ENCODE measurements around the gene SLC2A9. TPM values are rescaled to one million over a fixed set of nuclear protein-coding genes. Genes with fewer than 3 reads are reported as not detected.

Gene SLC2A9
- total RNA-seq, 1 donor from 2014 or later = 7.1 TPM

GRCh38 chr4:9962611-9963314 lies 58.5 kb downstream of the SLC2A9 start:
- DNase-seq = no peak

- DNase-seq = no peak
Observed at GRCh38 chr4:9954468-9954867, 66.8 kb downstream of the SLC2A9 start.

DNA sequence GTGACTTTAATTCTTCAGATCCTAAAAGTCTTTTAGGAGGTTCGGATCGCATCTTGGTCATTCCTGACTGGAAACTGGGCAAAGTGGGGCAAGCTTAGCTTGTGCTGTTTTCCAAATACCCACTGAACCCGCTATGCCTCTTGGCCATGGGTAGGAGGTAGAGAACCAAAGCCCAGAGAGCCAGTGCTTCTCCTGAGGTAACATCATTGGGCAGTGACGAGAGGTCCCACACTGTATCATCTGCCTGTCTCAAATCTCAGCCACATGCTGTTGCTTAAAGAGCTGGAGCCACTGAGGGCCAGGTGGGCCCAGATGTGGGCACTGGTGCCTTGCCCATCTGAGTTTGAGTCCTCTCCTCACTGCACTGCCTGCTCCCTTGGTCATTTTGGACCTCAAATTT lies 68.2 kb downstream of the SLC2A9 start:
- DNase-seq = no peak

- DNase-seq = no peak
Observed at GRCh38 chr4:9952415-9952950, 68.8 kb downstream of the SLC2A9 start.

GRCh38 chr4:9949573-9949972 lies 71.7 kb downstream of the SLC2A9 start:
- no peak for DNase-seq

DNA sequence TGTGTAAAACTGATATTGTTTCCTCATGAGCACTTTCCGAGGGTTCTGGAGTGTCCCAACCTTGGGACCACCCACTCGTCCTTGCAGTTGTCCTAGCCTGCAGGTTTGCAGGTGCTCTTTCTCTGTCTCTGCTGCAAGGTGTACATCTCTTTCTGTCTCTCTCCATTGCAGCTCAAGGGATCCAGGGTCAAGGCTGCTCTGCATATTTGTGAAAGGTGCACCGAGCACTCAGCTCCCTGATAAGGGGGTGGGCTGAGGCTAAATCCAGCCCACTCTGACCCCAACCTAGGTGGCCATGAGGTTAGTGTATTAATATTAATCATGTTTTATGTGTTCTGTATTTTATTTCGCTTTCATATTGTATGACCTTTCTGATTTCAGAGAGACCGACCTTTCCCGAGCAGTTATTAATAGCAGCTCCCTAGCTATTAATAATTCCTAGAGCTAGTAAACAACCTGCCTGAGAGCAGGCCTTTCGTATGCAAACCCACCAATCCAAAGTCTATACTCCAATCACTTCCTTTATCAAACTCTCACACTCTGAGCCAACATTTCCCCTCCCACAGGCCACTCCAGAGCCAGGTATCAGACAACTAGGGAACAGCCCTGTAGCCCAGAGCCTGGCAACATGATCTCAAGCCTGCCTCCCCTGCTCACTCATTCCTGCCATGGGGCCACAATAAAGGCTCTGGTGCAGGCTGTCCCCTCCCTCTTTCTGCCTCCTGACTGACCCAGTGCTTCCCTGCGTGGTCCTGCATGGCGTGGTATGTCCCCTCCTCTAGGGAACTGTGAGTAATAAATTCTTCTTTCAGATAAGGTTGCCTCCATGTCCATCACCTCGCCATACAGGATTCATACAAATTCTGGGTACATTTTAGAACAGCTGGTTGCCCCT lies 73.9 kb downstream of the SLC2A9 start:
- DNase-seq = no peak

- DNase-seq = no peak
Observed at GRCh38 chr4:9946170-9946569, 75.1 kb downstream of the SLC2A9 start.

GRCh38 chr4:9944431-9945425 lies 76.6 kb downstream of the SLC2A9 start:
- no peak for DNase-seq

DNA sequence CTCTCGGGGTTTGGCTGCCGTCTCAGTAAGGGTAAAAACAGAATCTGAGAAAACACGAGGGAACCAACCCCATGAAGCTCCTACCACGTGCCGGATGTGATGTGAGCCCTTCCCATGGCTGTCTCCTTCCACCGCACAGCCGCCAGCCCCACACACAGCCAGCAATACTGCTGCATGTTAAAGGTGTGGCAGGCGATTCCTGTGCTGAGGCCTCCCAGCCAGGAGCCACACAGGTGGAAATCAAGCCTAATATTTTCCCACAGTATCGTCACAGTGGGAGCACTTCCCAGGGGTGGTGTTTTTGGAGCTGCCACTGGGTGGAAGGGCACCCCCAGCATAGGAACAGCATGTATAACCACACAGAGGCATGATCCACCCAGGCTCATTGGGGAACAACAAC lies 77.5 kb downstream of the SLC2A9 start:
- no peak for DNase-seq

DNA sequence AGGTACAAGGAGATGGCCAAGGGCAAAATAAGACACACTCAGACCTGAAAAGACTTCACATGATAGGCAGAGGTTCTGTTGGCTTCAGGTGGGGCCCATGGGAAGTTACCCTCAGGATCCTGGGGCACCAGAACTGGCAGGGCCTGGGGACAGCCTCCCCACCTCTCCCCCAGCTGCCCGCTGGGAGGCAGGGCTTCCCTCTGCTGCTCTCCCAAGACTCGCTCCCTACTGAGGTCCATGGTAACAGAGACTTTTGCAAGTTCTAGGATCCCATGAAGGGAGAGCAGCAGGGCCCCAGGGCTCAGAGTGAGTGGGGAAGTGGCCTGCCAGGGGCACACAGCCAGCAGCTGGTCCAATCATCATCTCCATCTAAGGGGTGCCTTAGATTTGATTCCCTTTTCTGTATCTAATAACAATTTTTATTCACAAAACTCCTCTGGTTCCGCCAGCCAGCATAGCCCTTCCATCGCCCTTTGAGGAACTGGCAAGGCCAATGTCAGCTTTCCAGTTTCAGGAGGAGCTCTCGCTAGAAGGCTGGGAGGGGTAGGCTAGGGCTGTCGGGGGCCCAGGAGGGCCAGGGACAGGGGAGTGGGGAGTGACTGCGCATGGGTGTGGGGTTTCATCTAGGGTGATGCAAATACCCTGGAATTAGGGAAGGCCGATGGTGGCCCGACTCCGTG lies 78.2 kb downstream of the SLC2A9 start:
- no peak for DNase-seq

DNA sequence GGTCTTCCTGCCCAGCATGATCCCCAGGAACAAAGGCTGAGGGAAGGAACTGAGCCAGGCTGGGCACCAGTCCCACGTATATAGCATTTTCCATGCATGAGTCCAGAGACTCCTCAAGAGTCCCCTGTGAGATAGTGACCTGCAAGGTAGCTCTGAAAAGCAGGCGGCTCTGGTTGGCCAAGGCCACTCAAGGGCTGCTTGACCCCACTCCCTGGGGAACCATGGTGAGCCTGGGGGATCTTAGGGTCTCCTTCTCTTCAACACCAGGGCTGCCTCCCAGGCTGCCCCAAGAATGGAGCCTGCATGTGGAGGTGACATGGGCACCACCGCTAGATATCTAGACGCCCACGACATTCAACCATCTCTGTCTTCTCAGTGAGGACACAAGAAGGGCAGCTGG lies 79.2 kb downstream of the SLC2A9 start:
- DNase-seq = no peak

GRCh38 chr4:9940041-9940440 lies 81.3 kb downstream of the SLC2A9 start:
- no peak for DNase-seq

DNA sequence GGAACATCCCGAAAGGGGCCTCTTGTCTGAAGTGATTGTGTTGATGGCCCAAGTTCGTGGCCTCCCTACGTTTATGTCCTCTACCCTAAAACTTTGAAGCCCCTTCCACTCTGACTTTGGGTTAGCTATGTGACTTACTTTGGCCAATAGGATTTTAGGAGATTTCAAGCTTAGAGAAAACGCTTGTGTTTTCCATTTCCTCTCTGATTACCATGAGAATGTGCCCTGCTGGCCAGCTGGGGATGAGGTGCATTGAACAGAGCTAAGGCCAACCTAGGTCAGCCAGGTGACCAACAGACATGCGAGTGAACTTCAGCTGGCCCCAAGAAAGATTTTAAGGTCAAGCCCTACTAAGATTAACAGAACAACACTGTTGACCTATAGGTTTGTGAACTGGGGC lies 82.4 kb downstream of the SLC2A9 start:
- no peak for DNase-seq

- DNase-seq = no peak
Observed at GRCh38 chr4:9937078-9937477, 84.2 kb downstream of the SLC2A9 start.

DNA sequence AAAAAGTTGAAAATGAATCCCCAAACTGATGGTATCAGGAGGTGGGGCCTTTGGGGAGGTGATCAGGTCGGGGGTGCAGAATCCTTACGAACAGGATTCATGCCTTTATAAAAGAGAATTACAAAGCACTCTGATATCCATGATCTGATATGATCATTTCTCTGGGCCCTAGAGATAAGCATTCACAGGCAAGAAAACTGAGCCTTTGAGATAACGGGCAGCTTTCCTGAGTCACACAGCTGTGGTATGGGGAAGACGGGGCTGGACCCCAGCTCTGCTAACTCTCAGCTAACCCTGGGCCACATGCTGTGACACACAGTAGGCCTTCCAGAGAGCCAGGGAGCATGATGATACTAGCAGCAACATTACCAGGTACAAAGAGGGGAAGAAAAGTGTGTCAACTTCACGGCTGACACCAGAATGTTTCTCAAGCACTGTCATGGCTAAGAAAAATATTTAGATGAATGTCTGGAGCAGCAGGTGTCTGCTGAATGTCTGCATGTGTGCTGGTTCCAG lies 85.1 kb downstream of the SLC2A9 start:
- DNase-seq = no peak

DNA sequence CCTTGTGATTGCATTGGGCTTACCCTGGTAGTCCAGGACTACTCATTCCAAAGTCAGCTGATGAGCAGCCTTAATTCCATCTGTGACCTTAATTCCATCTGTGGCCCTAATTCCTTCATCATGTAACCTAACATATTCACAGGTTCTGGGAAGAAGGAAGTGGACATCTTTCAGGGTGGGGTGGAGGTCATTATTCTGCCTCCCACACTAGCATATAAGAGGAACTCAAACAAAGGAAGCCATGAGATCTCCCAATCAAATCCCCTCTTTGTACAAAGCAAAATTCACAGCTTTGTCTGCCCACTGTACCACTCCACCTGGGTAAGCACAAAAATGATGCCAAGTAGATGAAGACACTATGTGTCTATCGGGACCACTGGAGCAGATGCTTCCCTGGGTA lies 87.3 kb downstream of the SLC2A9 start:
- no peak for DNase-seq

DNA sequence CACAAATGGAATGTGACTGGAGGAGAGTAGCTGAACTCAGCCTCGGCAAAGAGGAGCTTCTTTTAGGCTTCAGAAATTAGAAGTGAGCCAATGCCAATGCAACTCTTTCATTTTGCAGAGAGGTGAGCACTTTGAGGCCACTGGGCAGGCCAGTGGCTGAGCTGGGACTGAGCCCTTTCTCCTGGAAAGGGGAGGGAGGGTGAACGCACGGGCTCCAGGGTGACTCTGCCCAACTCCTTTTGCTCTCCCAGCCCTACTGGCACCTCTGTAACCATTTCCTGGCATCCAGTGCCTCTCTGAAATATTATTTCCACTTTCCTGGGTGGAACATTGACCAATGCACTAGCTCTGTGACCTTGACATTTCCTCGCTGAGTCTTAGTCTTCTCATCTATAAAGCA lies 88.1 kb downstream of the SLC2A9 start:
- DNase-seq = no peak

DNA sequence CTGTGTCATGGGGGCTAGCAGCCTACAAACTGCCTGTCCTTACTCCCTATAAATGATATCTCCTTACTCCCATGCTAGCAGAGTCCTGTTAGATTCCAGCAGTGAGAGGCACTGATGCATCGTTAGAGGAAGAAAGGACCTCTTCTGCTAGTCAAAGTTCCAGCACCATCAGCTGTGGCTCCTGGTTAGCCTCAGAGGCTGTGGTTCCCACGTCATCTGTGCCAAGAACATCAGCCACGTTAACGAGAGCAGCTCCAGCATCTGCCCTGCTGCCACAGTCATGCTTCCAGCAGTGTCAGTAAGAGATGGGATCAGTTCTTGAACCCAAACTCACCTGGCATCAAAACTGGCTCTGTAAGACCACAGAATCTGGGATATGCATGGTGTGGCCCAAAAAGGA lies 88.5 kb downstream of the SLC2A9 start:
- no peak for DNase-seq

- DNase-seq = no peak
Observed at GRCh38 chr4:9931146-9931545, 90.2 kb downstream of the SLC2A9 start.

GRCh38 chr4:9929111-9929510 lies 92.2 kb downstream of the SLC2A9 start:
- DNase-seq = no peak

GRCh38 chr4:9927341-9928007 lies 93.8 kb downstream of the SLC2A9 start:
- DNase-seq = no peak
